ENCODE results near the gene RAB30.

RAB30 gene

GRCh38 chr11:83070731-83071566, 748 bp downstream of the RAB30 start:
- DNase-seq (ENCODE audit: low spot score), result no peak

- peak; percentile 69 for DNase-seq (ENCODE audit: low spot score)
Observed at GRCh38 chr11:83070044-83070701, 1.5 kb downstream of the RAB30 start.

GRCh38 chr11:83069441-83070043, 2.2 kb downstream of the RAB30 start:
- no peak for DNase-seq (ENCODE audit: low spot score)

GRCh38 chr11:83068568-83068967, 3.1 kb downstream of the RAB30 start:
- no peak for DNase-seq (ENCODE audit: low spot score)

- no peak for DNase-seq (ENCODE audit: low spot score)
Observed at GRCh38 chr11:83064011-83064410, 7.7 kb downstream of the RAB30 start.

- DNase-seq (ENCODE audit: low spot score), result peak; percentile 45
Observed at GRCh38 chr11:83063073-83063754, 8.5 kb downstream of the RAB30 start.

- no peak for DNase-seq (ENCODE audit: low spot score)
Observed at GRCh38 chr11:83061883-83062282, 9.8 kb downstream of the RAB30 start.

- no peak for DNase-seq (ENCODE audit: low spot score)
Observed at GRCh38 chr11:83060965-83061364, 10.7 kb downstream of the RAB30 start.

- DNase-seq (ENCODE audit: low spot score), result no peak
Observed at GRCh38 chr11:83057721-83058120, 14.0 kb downstream of the RAB30 start.

- no peak for DNase-seq (ENCODE audit: low spot score)
Observed at GRCh38 chr11:83056611-83057010, 15.1 kb downstream of the RAB30 start.

- DNase-seq (ENCODE audit: low spot score), result no peak
Observed at GRCh38 chr11:83056204-83056603, 15.5 kb downstream of the RAB30 start.

GRCh38 chr11:83054904-83055380, 16.8 kb downstream of the RAB30 start:
- no peak for DNase-seq (ENCODE audit: low spot score)

- DNase-seq (ENCODE audit: low spot score), result no peak
Observed at GRCh38 chr11:83054001-83054400, 17.7 kb downstream of the RAB30 start.

- peak; percentile 82 for DNase-seq (ENCODE audit: low spot score)
Observed at GRCh38 chr11:83051760-83052671, 19.7 kb downstream of the RAB30 start.

GRCh38 chr11:83047515-83048225, 24.0 kb downstream of the RAB30 start:
- no peak for DNase-seq (ENCODE audit: low spot score)

- no peak for DNase-seq (ENCODE audit: low spot score)
Observed at GRCh38 chr11:83046621-83047172, 25.0 kb downstream of the RAB30 start.

GRCh38 chr11:83044958-83045712, 26.6 kb downstream of the RAB30 start:
- peak; percentile 71 for DNase-seq (ENCODE audit: low spot score)

GRCh38 chr11:83042964-83043711, 28.6 kb downstream of the RAB30 start:
- DNase-seq (ENCODE audit: low spot score), result peak; percentile 14

- no peak for DNase-seq (ENCODE audit: low spot score)
Observed at GRCh38 chr11:83041126-83041525, 30.6 kb downstream of the RAB30 start.

Data from AG20443 (cell line).